Dermis lymphatic vessel endothelial cell (primary cell): ENCODE results near the gene C11orf98. TPM values are rescaled to one million over a fixed set of nuclear protein-coding genes. Genes with fewer than 3 reads are reported as not detected.

Experiments used
- total RNA-seq: library from RNA; depleted of rRNA; stranded (reverse); fragments of >200 nt; gene quantifications from 2 replicates; pipeline ENCODE4 v1.2.1, GENCODE V29; 2014

The C11orf98 gene
- 27.8 and 28.0 TPM in 2 replicates for total RNA-seq

DNA sequence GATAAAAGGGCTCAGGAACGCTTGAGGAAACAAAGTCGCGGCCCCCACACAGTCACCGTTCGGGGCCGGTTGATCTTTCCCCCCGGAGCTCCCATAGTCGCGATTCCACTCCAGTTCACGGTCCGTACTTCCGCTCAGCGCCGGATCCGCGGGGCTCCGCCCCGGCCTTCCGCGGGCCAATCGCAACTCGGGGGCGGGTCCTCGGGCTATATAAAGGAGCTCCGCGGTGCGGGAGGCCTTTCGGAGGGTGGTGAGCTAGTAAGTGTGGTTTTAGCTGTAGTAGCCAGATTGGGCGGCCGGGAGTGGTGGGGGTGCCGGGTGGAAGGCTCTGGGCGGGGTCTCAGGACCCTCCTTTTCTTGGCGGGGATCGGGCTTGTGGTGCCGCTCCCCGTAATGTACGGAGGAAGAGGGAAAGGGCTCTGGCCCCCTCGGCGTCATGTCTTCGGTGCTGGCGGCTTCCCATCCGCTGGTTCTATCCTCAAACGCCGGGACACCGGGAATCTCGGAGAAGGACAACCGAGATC, at the start of gene C11orf98, which contains the start of gene CSKMT:
C11orf98 (minus strand) TSS at position 136 of the 524 bp plus-strand sequence; CDS start at position 95, 41 bp downstream.
CSKMT (plus strand) TSS at position 238 of the 524 bp plus-strand sequence. CDS start 568 bp downstream, outside the sequence.

DNA sequence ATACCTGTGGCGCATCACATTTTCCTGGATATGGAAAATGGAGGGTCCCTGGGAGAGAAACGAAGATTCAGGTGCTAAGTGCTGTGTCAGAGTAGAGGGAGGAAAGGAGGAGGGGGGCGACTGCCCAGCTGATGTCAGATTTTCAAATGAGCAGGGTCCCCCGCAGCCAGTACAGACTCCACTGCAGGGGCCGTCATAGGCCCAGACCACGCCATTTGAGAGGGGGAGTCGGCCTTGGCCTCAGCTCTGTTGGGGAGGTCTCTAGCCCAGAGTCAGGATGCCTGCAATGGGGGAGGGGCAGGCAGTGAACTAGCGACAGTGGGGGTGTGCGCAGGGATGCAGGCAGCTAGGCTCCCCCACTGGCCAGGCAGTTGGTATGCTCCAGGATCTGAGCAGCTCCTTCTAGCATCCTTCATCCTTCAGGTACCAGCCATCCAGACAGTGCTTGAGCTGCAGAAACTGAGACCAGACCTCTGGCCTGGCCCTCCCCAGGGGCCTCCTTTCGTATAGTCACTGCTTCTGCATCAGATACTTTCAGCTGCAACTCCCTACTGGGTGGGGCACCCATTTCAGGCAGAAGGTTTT, 42.4 kb upstream of the C11orf98 start, which contains the start of the genes BSCL2 and GNG3:
BSCL2 (minus strand) TSS at position 148 of the 585 bp plus-strand sequence. CDS start 229 bp downstream, outside the sequence.
GNG3 (plus strand) TSS at position 400 of the 585 bp plus-strand sequence. CDS start 620 bp downstream, outside the sequence.

DNA sequence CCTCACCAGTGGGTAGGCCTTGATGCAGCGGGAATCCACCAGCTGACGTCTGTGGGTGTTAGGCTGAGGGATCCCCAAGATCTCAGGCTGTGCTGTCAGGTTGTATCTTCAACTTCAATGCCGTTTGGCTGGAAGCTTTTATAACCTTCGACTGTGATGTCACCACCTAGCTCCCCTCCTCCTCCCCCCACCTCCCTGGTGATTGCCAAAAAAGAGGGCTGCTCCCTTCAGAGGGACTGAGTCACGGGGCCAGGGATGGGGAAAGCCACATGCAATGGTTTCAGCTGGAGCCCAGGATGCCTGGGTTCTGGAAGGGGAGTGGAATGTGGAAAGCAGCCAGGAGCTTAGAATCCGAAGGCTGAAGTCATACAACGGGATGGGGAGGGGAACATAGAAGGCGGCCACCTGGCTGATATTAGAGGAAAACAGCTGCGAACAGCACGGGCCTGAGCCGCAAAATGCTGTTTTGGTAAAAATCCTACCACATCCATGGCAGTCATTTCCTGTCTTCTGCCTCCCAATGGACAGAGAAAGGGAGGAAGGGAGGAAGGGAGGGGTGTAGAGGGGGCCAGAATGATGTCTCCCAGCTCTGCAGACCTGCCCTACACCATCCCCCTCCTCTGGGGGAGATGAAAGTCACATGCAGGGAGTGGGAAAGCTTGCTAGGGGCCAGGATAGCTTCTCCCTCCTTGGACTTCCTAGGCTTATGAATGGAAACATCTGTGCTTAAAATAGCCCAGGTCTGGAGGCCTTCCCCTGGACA, 24.6 kb upstream of the C11orf98 start, which contains the start of gene LRRN4CL:
LRRN4CL (minus strand) TSS at position 110 of the 763 bp plus-strand sequence. CDS start 1,022 bp downstream, outside the sequence.

DNA sequence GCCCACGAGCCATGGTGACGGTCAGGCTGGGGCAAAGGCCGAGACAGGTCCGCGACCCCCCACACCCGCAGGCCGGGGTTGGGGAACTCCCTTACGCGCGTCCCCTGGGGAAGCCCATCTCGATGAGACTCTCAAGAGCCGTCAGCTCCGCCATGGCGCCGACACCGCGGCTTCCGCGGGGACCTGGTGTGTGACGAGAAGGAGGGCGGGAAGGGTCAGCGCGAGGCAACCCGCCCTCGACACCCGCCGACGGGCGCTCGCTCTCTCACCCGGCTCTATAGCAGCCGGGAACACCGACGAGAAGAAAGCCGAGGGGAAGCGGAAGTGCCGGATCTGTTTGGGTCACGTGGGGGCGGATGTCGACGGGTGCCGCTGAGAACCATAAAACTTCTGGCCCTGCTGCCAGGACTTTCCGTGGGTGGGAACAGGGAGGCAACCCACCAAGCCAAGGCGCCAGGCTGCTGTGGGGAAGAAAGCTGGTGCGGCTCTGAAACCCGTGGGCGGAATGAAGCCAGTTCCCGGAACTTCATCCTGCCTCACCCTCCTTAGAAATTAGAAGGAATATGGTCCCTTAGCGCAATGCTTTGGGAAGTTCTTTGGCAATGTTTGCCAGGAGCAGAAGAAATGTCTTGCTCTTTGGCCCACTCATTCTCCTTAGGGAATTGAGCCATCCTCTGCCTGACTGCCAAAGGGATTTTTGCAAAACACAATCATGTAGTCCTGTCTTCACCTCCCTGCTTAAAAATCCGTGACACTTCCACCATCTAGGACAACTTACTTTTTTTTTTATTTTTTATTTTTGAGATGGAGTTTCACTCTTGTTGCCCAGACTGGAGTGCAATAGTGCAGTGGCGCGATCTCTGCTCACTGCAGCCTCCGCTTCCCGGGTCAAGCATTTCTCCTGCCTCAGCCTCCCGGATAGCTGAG, 14.0 kb upstream of the C11orf98 start, which contains the start of gene UBXN1:
UBXN1 (minus strand) TSS at position 304 of the 927 bp plus-strand sequence; CDS start at position 154, 150 bp downstream.

DNA sequence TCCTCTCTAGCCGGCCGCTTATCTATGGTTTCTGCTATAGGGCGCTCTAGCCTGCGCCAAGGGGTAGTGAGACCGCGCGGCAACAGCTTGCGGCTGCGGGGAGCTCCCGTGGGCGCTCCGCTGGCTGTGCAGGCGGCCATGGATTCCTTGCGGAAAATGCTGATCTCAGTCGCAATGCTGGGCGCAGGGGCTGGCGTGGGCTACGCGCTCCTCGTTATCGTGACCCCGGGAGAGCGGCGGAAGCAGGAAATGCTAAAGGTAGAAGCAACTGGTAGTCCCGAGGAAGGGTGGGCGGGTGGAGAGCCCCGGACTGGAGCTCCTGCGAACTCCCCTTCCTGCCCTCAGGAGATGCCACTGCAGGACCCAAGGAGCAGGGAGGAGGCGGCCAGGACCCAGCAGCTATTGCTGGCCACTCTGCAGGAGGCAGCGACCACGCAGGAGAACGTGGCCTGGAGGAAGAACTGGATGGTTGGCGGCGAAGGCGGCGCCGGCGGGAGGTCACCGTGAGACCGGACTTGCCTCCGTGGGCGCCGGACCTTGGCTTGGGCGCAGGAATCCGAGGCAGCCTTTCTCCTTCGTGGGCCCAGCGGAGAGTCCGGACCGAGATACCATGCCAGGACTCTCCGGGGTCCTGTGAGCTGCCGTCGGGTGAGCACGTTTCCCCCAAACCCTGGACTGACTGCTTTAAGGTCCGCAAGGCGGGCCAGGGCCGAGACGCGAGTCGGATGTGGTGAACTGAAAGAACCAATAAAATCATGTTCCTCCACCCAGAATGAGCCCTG, 6.8 kb upstream of the C11orf98 start, which contains the start of the genes LBHD1 and UQCC3:
LBHD1 (minus strand) TSS at position 660 of the 782 bp plus-strand sequence. CDS start 2,236 bp downstream, outside the sequence.
UQCC3 (plus strand) TSS at position 66 of the 782 bp plus-strand sequence; CDS start at position 139, 73 bp downstream.

DNA sequence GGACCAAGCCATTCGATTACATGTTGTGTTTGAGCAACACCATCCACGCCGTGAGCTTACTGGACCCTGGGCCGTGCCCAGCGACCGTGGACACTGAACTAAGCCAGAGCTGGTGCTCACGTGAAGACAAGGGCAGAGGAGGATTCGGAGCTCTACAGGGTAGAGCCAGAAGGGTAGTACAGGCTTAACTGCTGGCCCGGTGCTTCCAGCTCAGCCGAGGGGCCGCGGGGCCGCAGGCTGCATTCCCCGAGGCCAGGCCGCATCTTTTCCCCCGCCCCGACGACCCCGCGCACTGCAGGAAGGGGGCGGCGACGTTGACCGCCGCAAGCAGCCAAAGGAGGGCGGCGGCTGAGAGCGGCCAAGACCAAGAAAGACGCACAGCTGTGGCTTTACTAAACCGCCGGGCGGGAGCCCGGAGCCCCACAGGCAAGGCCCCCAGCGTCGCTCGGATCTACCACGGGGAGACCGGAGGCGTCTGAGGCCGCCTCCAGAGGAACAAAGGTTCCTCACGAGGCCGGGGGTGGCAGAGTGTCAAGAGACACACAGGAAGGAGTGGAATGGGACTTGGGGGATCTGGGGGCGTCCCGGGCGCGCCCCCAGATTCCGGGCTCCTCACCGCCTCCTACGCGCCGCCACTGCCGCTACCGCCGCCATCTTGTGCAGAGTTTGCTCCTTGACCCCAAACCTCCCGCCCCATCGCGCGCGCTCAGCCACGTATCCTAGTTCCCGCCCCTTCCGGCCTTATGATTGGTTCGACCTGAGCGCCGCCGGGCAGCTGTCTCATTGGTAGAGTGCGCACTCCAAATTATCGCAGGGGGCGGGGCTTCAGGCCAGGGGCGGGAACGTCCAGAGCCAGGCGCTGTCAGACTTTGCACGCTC, 18.8 kb downstream of the C11orf98 start, which contains the start of gene GANAB:
GANAB (minus strand) TSS at position 668 of the 879 bp plus-strand sequence; CDS start at position 654, 14 bp downstream.

DNA sequence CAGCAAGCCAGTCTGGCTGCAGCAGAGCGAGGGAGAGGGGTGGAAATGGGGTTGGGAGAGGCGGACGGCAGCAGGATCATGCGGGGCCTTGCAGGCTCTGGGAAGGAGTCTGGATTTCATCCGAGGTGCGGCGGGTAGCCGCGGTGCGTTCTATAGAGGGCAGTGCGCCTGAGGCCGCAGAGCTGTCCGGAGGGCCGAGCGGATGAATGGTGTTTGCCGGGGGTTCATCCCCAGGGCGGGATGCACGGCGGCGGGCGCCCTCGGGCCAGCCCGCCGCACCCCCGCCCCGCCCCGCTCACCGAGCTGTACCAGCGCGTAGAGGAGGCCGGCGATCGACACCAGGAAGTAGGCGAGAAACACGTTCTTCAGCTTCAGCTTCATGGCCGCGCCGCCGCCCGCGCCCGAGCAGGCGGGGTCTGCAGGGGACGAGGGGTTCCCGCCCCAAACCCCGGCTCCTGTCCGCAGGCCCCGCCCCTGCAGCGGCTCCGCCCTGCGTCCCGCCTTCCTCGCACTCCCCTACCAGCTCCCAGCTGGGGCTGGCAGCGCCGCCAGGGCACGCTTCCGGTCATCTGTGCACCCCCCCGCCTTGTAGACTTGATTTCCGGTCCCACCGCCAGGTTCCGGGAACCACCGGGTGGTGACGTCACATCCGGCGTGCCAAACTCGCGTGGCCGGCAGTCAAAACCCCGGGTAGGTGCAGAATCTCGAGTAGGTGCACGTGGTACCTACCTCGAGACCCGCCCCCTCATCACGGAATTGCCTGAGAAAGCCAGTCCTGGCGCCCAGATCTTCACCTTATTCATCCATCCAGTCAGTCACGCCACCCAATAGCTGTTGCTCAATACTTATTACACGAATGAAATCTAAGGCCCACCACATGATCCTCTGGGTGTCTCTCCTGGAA, 43.2 kb downstream of the C11orf98 start, which contains the start of gene B3GAT3:
B3GAT3 (minus strand) TSS at position 420 of the 904 bp plus-strand sequence; CDS start at position 381, 39 bp downstream.

Other genes with a start within 250 kb of the C11orf98 start
- not detected in 2 replicates for gene SCGB1A1, start 246.2 kb downstream of the C11orf98 start, total RNA-seq
- 312 and 461 TPM in 2 replicates for gene AHNAK, start 118.4 kb downstream of the C11orf98 start, total RNA-seq
- 1,528 and 1,531 TPM in 2 replicates for gene EEF1G, start 91.3 kb downstream of the C11orf98 start, total RNA-seq
- gene TUT1, start 73.7 kb downstream of the C11orf98 start, total RNA-seq: 11.7 and 13.0 TPM in 2 replicates
- gene MTA2, start 63.3 kb downstream of the C11orf98 start, total RNA-seq: 170 and 194 TPM in 2 replicates
- 25.7 and 41.2 TPM in 2 replicates for gene EML3, start 52.4 kb downstream of the C11orf98 start, total RNA-seq
- 2.5 and 4.2 TPM in 2 replicates for gene ROM1, start 52.0 kb downstream of the C11orf98 start, total RNA-seq
- 13.5 and 15.9 TPM in 2 replicates for gene B3GAT3, start 43.2 kb downstream of the C11orf98 start, total RNA-seq
- 212 and 258 TPM in 2 replicates for gene GANAB, start 18.6 kb downstream of the C11orf98 start, total RNA-seq
- 14.2 and 19.4 TPM in 2 replicates for gene INTS5, start 11.9 kb downstream of the C11orf98 start, total RNA-seq
- 6.0 and 6.5 TPM in 2 replicates for gene CSKMT, start 102 bp upstream of the C11orf98 start, total RNA-seq
- gene UQCC3, start 6.5 kb upstream of the C11orf98 start, total RNA-seq: 7.7 and 8.7 TPM in 2 replicates
- 1.8 and 1.9 TPM in 2 replicates for gene LBHD1, start 7.1 kb upstream of the C11orf98 start, total RNA-seq
- 138 and 227 TPM in 2 replicates for gene UBXN1, start 13.9 kb upstream of the C11orf98 start, total RNA-seq
- 0.43 and 0.60 TPM in 2 replicates for gene LRRN4CL, start 24.3 kb upstream of the C11orf98 start, total RNA-seq
- gene BSCL2, start 42.2 kb upstream of the C11orf98 start, total RNA-seq: 21.1 and 24.7 TPM in 2 replicates
- not detected in 2 replicates for gene GNG3, start 42.5 kb upstream of the C11orf98 start, total RNA-seq
- gene HNRNPUL2, start 62.2 kb upstream of the C11orf98 start, total RNA-seq: 8.8 and 9.6 TPM in 2 replicates
- 25.8 and 27.8 TPM in 2 replicates for gene TTC9C, start 63.3 kb upstream of the C11orf98 start, total RNA-seq
- 11.8 and 12.0 TPM in 2 replicates for gene ZBTB3, start 89.0 kb upstream of the C11orf98 start, total RNA-seq
- 71.1 and 73.1 TPM in 2 replicates for gene POLR2G, start 96.4 kb upstream of the C11orf98 start, total RNA-seq
- gene TAF6L, start 106.2 kb upstream of the C11orf98 start, total RNA-seq: 27.8 and 34.7 TPM in 2 replicates
- 21.8 and 30.8 TPM in 2 replicates for gene TMEM179B, start 122.2 kb upstream of the C11orf98 start, total RNA-seq
- 9.6 and 11.8 TPM in 2 replicates for gene TMEM223, start 126.8 kb upstream of the C11orf98 start, total RNA-seq
- gene NXF1, start 140.2 kb upstream of the C11orf98 start, total RNA-seq: 15.1 and 15.6 TPM in 2 replicates
- 41.9 and 42.4 TPM in 2 replicates for gene STX5, start 166.8 kb upstream of the C11orf98 start, total RNA-seq
- gene TEX54, start 167.6 kb upstream of the C11orf98 start, total RNA-seq: not detected in 2 replicates
- 93.5 and 192 TPM in 2 replicates for gene WDR74, start 174.4 kb upstream of the C11orf98 start, total RNA-seq
- gene SLC3A2, start 215.7 kb upstream of the C11orf98 start, total RNA-seq: 43.7 and 49.4 TPM in 2 replicates